GM10248 (cell line): Measurements from ENCODE around the gene IGSF11.

Source experiments
- CTCF ChIA-PET: fragments of 300-600 bp; sonication (Branson Sonifier 250); formaldehyde crosslinking; extraction: SDS; loops from one replicate; lab custom pipeline; 2021; ENCODE audit warnings: antibody characterized with exemption; lab: Yijun Ruan, JAX
- POLR2A ChIA-PET: fragments of 350-650 bp; sonication (Branson Sonifier 250); formaldehyde crosslinking; extraction: SDS; loops from one replicate; lab custom pipeline; 2020; ENCODE audit warnings: antibody characterized with exemption; lab: Yijun Ruan, JAX
- DNase-seq: peaks from one replicate; pipeline ENCODE4 v3.0.0; 2012; ENCODE audit errors: extremely low spot score
- TF ChIP-seq, protein P1 (sequence below): IDR thresholded peaks from 2 replicates; pipeline ENCODE4 v1.5.1; 2012; ENCODE audit warnings: mild to moderate bottlenecking, low read depth; ENCODE audit errors: extremely low read depth, missing control alignments, control extremely low read depth

Gene IGSF11

DNA sequence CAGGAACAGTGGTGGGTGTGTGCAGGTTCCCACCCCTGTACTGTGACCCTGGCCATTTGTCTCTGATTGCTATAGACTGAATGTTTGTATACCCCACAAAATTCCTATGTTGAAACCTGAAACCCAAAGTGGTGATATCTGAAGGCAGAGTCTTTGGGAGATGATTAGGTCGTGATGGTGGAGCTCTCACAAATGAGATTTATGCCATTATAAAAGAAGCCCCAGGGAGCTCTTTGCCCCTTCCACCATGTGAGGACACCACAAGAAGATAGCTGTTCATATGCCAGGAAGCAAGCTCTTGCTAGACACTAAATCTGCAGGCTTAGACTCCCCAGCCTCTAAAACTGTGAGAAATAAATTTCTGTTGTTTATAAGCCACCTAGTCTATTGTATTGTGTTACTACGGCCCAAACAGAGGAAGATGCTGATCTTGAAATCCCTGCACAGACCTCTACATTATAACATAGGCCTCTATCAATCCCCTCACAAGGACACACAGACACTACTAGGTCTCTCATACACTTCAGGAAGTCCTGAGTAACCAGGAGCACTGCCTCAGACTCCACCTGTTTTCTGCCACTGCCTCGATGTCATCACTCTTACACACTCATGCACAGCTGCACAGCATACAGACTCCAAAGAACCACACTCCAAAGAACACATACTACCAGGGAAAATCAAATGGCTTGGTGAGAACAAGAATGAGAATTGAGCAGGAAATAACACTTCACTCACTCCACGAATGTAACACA lies 14.7 kb downstream of the IGSF11 start:
- TF ChIP-seq, protein P1, sequence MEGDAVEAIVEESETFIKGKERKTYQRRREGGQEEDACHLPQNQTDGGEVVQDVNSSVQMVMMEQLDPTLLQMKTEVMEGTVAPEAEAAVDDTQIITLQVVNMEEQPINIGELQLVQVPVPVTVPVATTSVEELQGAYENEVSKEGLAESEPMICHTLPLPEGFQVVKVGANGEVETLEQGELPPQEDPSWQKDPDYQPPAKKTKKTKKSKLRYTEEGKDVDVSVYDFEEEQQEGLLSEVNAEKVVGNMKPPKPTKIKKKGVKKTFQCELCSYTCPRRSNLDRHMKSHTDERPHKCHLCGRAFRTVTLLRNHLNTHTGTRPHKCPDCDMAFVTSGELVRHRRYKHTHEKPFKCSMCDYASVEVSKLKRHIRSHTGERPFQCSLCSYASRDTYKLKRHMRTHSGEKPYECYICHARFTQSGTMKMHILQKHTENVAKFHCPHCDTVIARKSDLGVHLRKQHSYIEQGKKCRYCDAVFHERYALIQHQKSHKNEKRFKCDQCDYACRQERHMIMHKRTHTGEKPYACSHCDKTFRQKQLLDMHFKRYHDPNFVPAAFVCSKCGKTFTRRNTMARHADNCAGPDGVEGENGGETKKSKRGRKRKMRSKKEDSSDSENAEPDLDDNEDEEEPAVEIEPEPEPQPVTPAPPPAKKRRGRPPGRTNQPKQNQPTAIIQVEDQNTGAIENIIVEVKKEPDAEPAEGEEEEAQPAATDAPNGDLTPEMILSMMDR: no peak
- DNase-seq: no peak
- ChIA-PET CTCF (interaction anchor here (1.0 kb wide), 1 partner anchor 10 kb away, joined by 4 read pairs; no protein-coding TSS in a partner anchor), POLR2A (no interaction called here)

DNA sequence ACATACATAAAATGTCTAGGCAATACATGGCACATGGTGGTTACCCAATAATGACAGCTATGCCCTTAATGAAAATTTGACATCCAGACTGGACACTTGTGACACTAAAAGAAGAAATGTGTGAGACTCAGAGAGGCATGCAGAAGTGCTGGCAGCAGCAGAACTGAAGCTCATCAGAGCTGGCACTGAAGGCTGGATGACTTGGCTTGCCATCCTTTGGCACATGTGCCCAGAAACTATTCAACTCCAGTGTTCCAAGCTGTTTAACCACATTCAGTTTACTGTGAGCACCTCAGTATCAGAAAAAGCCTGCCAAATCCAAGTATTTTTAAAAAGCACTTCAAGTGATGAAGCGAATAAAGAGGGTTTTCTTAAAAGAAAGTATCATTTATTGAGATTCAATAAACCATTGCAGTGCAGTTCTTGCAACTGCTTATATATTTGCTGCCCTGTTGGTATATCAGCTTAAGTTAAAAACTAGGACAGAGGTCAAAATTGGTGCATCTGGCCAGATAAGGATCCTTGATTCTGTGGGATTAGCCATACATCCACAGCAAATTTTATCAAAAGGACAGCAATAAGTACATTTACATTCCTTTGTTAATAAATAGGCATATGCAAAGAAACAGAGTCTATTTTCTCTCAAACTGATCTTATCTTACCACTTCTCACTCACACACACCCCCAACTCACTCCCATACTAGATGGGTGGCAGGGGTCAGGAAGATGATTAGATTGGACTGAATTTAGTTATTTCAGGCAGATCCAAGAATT lies 15.8 kb downstream of the IGSF11 start:
- DNase-seq: no peak
- POLR2A ChIA-PET: no interaction called here
- TF ChIP-seq, protein P1: no peak
- CTCF ChIA-PET: interaction anchor here (0.6 to 0.9 kb wide), 2 partner anchors 10 to 16 kb away, joined by 3 read pairs; partner anchors contain the start of gene IGSF11

DNA sequence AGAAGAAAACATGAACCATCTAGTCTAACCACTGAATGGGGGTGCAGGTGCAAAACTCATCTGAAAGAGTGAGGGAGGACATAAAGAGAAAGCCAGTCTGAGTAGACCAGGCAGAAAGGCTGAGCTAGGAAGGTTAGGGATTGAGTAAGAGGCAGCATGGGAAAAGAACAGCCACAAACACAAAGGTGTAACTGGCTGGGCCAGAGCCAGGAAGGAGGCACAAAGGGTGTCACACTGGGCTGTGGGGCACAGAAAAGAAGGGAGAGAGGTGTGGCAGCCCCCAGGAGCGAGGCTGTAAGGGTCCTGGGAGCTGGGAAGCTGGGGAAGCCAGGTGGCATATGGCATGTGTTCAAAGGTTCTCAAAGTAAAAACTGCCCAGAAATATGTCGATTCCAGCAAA lies 18.7 kb downstream of the IGSF11 start:
- no peak for DNase-seq
- TF ChIP-seq, protein P1: no peak
- CTCF ChIA-PET: no interaction called here
- POLR2A ChIA-PET: no interaction called here

DNA sequence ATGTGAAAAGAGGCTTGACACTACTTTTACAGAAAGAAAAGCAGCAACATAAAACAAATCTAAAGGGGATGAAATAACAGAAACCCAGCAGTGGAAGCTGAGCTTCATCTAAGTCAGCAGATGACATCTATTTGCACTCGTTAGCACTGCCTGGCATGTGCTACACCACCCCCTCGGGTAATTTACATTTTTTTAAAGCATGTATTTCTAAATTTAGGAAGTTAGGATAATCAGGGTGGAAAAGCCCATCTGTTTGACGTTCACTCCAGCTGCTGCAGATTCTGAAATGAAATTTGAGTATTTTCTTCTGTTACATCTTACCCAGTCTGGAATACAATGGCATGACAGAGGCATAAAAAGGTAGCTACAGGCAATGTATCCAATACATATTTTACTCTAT lies 20.7 kb downstream of the IGSF11 start:
- CTCF ChIA-PET: interaction anchor here (1.3 kb wide), 1 partner anchor 16 kb away, joined by 3 read pairs; no protein-coding TSS in a partner anchor
- TF ChIP-seq, protein P1: no peak
- no peak for DNase-seq
- POLR2A ChIA-PET: no interaction called here

DNA sequence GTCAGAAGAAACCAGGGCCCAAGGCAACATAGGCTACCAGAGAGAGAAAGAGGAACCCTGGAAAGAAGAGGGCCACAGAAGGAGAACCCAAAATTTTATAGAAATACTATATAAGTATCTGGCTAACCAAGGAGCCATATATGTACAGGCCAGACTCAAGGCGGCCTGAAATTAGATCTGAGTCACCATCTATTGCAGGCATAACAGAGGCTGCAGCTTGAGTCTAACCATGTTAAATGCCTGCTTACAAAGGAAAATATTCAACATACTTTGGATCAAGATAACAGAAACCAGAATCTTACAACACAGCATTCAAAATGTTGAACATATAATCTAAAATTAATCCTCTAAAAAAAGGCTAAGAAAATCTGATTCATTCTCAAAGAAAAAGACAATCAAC lies 23.1 kb downstream of the IGSF11 start:
- ChIA-PET POLR2A (no interaction called here), CTCF (no interaction called here)
- no peak for DNase-seq
- TF ChIP-seq, protein P1: no peak

DNA sequence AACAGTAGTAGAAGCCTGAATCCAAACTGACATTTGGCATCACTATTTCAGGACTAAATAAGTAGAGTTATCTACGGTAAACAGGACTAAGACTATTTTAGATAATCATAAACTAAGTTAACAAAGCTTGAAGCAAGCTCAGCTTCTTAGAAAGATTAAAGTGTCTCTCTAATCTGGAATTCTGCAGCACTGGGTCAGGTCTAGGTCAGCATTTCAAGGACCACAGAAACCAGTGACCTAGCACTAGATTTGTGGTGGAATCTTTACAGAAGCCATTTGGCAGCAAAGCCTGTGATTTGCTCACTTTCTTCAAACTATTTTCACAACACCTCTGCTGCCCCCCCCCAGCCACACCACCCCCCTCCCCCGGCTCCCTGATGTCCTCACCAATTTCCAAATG lies 37.5 kb downstream of the IGSF11 start:
- CTCF ChIA-PET: no interaction called here
- POLR2A ChIA-PET: no interaction called here
- TF ChIP-seq, protein P1: no peak
- DNase-seq: no peak
